Lower lobe of right lung (tissue), 2 donors: Measurements from ENCODE around the gene MYOF. TPM values are rescaled to one million over a fixed set of nuclear protein-coding genes. Genes with fewer than 3 reads are reported as not detected.
"Not testable (repeated sequence)": the region's sequence is repeated elsewhere in the genome, so short reads cannot be mapped to it uniquely, and the experiment has no call there.

Source experiments
- ATAC-seq, 2 donors: fragments of 200-7000 bp; cut with Tn5 transposase; one replicate each; pipeline ENCODE4 v1.9.1; 2020 to 2022; ENCODE audit warnings: mild to moderate bottlenecking in 2 of 2, moderate library complexity in 2 of 2
- DNase-seq: peaks from one replicate; pipeline ENCODE4 v3.0.0-alpha.2; 2020
- H3K27ac ChIP-seq: fragments of 200-600 bp; one replicate; pipeline ENCODE4 v1.8.0; 2022
- H3K27me3 ChIP-seq: fragments of 200-600 bp; one replicate; pipeline ENCODE4 v1.8.0; 2022; ENCODE audit warnings: low read depth
- H3K36me3 ChIP-seq: fragments of 200-600 bp; one replicate; pipeline ENCODE4 v1.8.0; 2022; ENCODE audit warnings: mild to moderate bottlenecking
- H3K4me1 ChIP-seq: fragments of 200-600 bp; one replicate; pipeline ENCODE4 v1.8.0; 2022
- H3K4me3 ChIP-seq: fragments of 200-600 bp; one replicate; pipeline ENCODE4 v1.8.0; 2022; ENCODE audit warnings: mild to moderate bottlenecking
- H3K9me3 ChIP-seq: fragments of 200-600 bp; one replicate; pipeline ENCODE4 v1.8.0; 2022
- intact Hi-C: fragments of 100-400 bp; cut with DNase I; formaldehyde crosslinking; loops from one replicate; pipeline ENCODE4 v1.11.0; 2022
- total RNA-seq: library from RNA; stranded (reverse); fragmentation: NEBNext Ultra II Directional; extraction: Animal tissue kit (Norgen Biotek cat#: 25700); gene quantifications from one replicate; pipeline ENCODE4 v1.2.1, GENCODE V29; 2021
- TF ChIP-seq, protein P1 (sequence below): fragments of 200-600 bp; IDR thresholded peaks from one replicate; pipeline ENCODE4 v1.8.0; 2022; ENCODE audit warnings: antibody characterized with exemption, mild to moderate bottlenecking
- donor health status: DM: no; HTN: yes; CAD: no; lungs with severe emphysema.

Gene MYOF
- total RNA-seq, 1 donor from 2014 or later: 127 TPM

GRCh38 chr10:93420944-93421825 lies 60.9 kb downstream of the MYOF start:
- no peaks in the 10 kb centered on the region for H3K9me3 ChIP-seq
- H3K4me1 ChIP-seq: peaks cover 34% of the 10 kb centered on the region
- H3K27ac ChIP-seq: peak overlapping the region; percentile 7
- no peak for ATAC-seq
- DNase-seq: no peak
- H3K4me3 ChIP-seq: no peak overlapping the region
- TF ChIP-seq, protein P1, sequence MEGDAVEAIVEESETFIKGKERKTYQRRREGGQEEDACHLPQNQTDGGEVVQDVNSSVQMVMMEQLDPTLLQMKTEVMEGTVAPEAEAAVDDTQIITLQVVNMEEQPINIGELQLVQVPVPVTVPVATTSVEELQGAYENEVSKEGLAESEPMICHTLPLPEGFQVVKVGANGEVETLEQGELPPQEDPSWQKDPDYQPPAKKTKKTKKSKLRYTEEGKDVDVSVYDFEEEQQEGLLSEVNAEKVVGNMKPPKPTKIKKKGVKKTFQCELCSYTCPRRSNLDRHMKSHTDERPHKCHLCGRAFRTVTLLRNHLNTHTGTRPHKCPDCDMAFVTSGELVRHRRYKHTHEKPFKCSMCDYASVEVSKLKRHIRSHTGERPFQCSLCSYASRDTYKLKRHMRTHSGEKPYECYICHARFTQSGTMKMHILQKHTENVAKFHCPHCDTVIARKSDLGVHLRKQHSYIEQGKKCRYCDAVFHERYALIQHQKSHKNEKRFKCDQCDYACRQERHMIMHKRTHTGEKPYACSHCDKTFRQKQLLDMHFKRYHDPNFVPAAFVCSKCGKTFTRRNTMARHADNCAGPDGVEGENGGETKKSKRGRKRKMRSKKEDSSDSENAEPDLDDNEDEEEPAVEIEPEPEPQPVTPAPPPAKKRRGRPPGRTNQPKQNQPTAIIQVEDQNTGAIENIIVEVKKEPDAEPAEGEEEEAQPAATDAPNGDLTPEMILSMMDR: no peak
- peaks cover 24% of the 10 kb centered on the region for H3K36me3 ChIP-seq
- H3K27me3 ChIP-seq: no peaks in the 10 kb centered on the region
- intact Hi-C loops: no loop called here

DNA sequence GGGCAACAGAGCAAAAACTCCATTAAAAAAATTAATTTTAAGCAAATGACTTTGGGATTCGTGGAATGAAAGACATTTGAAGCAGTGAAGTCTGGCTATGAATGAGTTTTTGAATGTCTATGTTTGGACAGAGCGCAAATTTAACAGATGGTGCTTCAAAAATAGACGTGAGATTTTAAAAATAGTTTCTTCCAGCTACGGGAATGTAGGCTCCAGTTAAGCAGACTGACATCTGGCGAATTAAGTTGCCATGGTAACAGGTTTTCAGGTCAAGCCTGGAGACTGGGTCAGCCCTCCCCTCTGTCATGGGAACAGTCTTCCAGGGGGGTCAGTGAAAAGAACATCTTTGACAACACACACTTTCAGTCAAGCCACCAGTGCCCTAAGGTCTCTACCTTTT lies 62.0 kb downstream of the MYOF start:
- DNase-seq (no peak), ATAC-seq (peak in 1 of 2 donors; percentile 18)
- intact Hi-C loops: no loop called here
- Histone ChIP-seq H3K4me3 (no peak overlapping the region), H3K36me3 (peaks cover 16% of the 10 kb centered on the region), H3K27ac (no peak overlapping the region), H3K4me1 (peaks cover 34% of the 10 kb centered on the region), H3K9me3 (no peaks in the 10 kb centered on the region), H3K27me3 (no peaks in the 10 kb centered on the region)
- TF ChIP-seq, protein P1: no peak

- H3K36me3 ChIP-seq: peaks cover 16% of the 10 kb centered on the region
- ATAC-seq, intact Hi-C loops, H3K4me3 ChIP-seq, H3K27me3 ChIP-seq, H3K27ac ChIP-seq, H3K9me3 ChIP-seq: not testable (repeated sequence)
- peaks cover 34% of the 10 kb centered on the region for H3K4me1 ChIP-seq
- peak; percentile 69 for DNase-seq
These were observed 63.1 kb downstream of the MYOF start for GRCh38 chr10:93419016-93419415.

- Histone ChIP-seq H3K4me3 (no peak overlapping the region), H3K36me3 (peaks cover 10% of the 10 kb centered on the region), H3K4me1 (peaks cover 44% of the 10 kb centered on the region), H3K9me3 (no peaks in the 10 kb centered on the region), H3K27ac (no peak overlapping the region), H3K27me3 (no peaks in the 10 kb centered on the region)
- intact Hi-C loops: no loop called here
- TF ChIP-seq, protein P1: no peak
- ATAC-seq: no peak
- no peak for DNase-seq
These were observed 64.2 kb downstream of the MYOF start for GRCh38 chr10:93417921-93418320.

- ATAC-seq: peak; percentile 44 to 55
These were observed 64.9 kb downstream of the MYOF start for GRCh38 chr10:93417266-93417665.

More at GRCh38 chr10:93417266-93417665, 64.9 kb downstream of the MYOF start:
- no peak for DNase-seq
- intact Hi-C loops: no loop called here
- Histone ChIP-seq H3K4me1 (peaks cover 48% of the 10 kb centered on the region), H3K27me3 (no peaks in the 10 kb centered on the region), H3K27ac (no peak overlapping the region), H3K9me3 (no peaks in the 10 kb centered on the region), H3K4me3 (no peak overlapping the region), H3K36me3 (peaks cover 10% of the 10 kb centered on the region)
- TF ChIP-seq, protein P1: no peak
